ENCODE results near the gene SLC35E4.
"Not testable (repeated sequence)": the region's sequence is repeated elsewhere in the genome, so short reads cannot be mapped to it uniquely, and the experiment has no call there.

SLC35E4 gene

GRCh38 chr22:30655532-30655931 lies 20.0 kb downstream of the SLC35E4 start:
- H3K4me1 Mint-ChIP-seq = peaks cover 4% of the 10 kb centered on the region
- H3K4me3 Mint-ChIP-seq = no peak overlapping the region
- H3K27me3 Mint-ChIP-seq = no peaks in the 10 kb centered on the region
- no peaks in the 10 kb centered on the region for H3K9me3 Mint-ChIP-seq
- peaks cover 32% of the 10 kb centered on the region for H3K36me3 Mint-ChIP-seq
- ATAC-seq = no peak
- H3K27ac Mint-ChIP-seq = no peak overlapping the region

DNA sequence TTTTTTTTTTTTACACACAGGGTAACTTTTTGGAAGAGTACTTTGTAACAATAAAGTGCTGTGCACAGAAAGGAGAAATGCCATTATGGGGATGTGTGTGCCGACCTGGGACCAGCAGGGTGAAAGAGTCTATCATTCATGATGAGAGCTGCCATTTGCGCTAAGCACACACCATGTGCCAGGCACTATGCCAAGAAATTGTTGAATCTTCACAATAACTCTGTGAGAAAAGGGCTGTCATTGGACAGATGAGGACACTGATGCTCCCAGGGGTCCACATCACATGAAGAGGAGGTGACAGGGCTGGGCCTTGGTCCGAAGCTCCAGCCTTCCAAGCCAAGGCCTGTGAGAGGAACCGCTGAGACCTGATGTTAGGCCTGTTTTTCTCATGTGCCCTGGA lies 26.5 kb downstream of the SLC35E4 start:
- Mint-ChIP-seq H3K9me3 (no peaks in the 10 kb centered on the region), H3K36me3 (peaks cover 52% of the 10 kb centered on the region), H3K4me3 (no peak overlapping the region), H3K27ac (no peak overlapping the region), H3K27me3 (no peaks in the 10 kb centered on the region), H3K4me1 (peaks cover 24% of the 10 kb centered on the region)
- no peak for ATAC-seq

DNA sequence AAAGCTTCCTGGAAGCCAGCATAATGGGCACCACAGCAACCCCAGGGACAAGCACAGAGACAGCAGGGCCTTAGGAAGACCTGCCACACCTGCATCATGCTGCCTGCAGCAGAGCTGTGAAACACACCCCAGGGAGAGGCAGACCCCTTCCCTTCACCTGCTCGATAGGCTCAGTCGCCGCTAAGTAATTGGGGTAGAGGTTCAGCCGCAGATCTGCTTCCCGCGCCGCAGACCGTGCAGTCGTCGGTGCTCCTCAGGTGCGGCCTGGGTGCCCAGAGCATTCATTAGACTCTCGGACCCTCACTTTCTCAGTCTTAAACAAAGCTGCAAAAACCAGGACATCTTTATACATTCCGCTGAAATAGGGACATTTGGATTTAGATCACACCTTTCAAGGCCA lies 29.2 kb downstream of the SLC35E4 start:
- H3K36me3 Mint-ChIP-seq = peaks cover 36% of the 10 kb centered on the region
- H3K27ac Mint-ChIP-seq = no peak overlapping the region
- H3K4me1 Mint-ChIP-seq = peaks cover 33% of the 10 kb centered on the region
- no peaks in the 10 kb centered on the region for H3K9me3 Mint-ChIP-seq
- no peaks in the 10 kb centered on the region for H3K27me3 Mint-ChIP-seq
- H3K4me3 Mint-ChIP-seq = no peak overlapping the region
- ATAC-seq = no peak

DNA sequence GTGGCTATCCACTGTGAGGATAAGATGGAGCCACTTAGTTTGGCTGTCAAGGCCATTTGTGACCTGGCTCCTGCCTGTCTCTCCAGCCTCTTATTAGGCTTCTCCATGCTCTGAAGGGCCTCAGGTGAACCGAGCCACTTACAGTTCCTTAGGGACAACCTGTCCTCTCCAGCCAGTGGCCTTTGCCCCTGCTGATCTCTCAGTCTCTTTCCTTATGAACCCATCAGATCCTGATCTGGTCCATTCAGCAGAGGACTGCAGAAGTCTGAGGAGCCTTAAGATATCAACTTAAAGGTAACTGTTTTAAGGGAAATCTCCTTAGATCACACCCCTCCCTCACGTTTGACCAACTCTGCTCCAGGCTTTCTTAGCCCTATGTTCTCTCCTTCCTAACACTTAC lies 29.7 kb downstream of the SLC35E4 start:
- Mint-ChIP-seq H3K9me3 (no peaks in the 10 kb centered on the region), H3K4me1 (peaks cover 33% of the 10 kb centered on the region), H3K27me3 (no peaks in the 10 kb centered on the region), H3K4me3 (no peak overlapping the region), H3K36me3 (peaks cover 31% of the 10 kb centered on the region), H3K27ac (no peak overlapping the region)
- no peak for ATAC-seq

DNA sequence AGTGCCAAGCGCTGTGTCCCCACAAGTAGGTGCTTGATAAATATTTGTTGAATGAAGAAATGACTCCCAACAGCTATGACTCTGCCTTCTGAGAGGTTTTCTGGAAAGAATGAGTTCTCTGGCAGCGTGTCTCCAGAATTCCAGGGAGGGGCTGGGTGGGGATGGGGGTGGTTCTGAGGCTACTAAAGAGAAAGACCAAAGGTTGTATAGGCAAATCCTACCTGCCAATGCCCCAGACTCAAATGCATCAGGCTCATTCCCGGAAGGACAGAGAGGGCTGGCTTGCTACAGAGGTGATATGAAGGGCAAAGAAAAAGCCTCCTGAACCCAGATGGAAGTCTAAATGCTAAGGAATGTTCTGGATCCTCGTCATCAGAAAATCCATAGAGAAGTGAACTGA lies 30.2 kb downstream of the SLC35E4 start:
- Mint-ChIP-seq H3K27me3 (no peaks in the 10 kb centered on the region), H3K9me3 (no peaks in the 10 kb centered on the region), H3K36me3 (peaks cover 28% of the 10 kb centered on the region), H3K4me3 (no peak overlapping the region), H3K27ac (no peak overlapping the region), H3K4me1 (peaks cover 33% of the 10 kb centered on the region)
- ATAC-seq = no peak

GRCh38 chr22:30667107-30667493 lies 31.5 kb downstream of the SLC35E4 start:
- H3K9me3 Mint-ChIP-seq = no peaks in the 10 kb centered on the region
- peaks cover 33% of the 10 kb centered on the region for H3K4me1 Mint-ChIP-seq
- H3K36me3 Mint-ChIP-seq = peaks cover 20% of the 10 kb centered on the region
- H3K27me3 Mint-ChIP-seq = no peaks in the 10 kb centered on the region
- H3K27ac Mint-ChIP-seq = peak overlapping the region; percentile 69
- ATAC-seq = no peak
- H3K4me3 Mint-ChIP-seq = peak overlapping the region; percentile 93

- peak within 1 kb of the TSS; percentile 93 for H3K4me3 Mint-ChIP-seq
- no peaks in the 10 kb centered on the region for H3K27me3 Mint-ChIP-seq
- peak within 1 kb of the TSS; percentile 69 for H3K27ac Mint-ChIP-seq
- H3K36me3 Mint-ChIP-seq = peaks cover 13% of the 10 kb centered on the region
- peak; percentile 96 for ATAC-seq
- no peaks in the 10 kb centered on the region for H3K9me3 Mint-ChIP-seq
- H3K4me1 Mint-ChIP-seq = peaks cover 31% of the 10 kb centered on the region
These were observed 32.2 kb downstream of the SLC35E4 start, which contains the start of gene DUSP18 for GRCh38 chr22:30667494-30668385. Gene DUSP18 (minus strand): TSS chr22:30667875. CDS start chr22:30664003, 3,872 bp downstream.

DNA sequence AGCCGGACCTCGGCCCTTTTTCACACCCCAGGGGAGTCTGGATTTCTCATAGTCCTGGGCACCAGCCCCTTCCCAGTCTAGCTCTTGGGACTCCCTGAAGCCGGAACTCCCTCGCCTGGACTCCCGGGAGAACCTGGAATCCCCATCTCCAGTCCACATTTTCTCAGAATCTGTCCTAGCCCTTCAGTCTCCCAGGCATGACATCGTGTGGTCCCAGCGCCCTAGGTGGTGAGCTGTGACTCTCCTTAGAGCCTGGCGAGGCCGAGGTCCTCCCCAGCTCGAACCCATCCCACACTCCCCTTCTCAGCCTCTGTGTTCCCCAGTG lies 32.8 kb downstream of the SLC35E4 start:
- H3K27ac Mint-ChIP-seq = peak overlapping the region; percentile 69
- H3K27me3 Mint-ChIP-seq = no peaks in the 10 kb centered on the region
- H3K36me3 Mint-ChIP-seq = peaks cover 7% of the 10 kb centered on the region
- peaks cover 27% of the 10 kb centered on the region for H3K4me1 Mint-ChIP-seq
- ATAC-seq = no peak
- H3K4me3 Mint-ChIP-seq = peak overlapping the region; percentile 93
- H3K9me3 Mint-ChIP-seq = no peaks in the 10 kb centered on the region

DNA sequence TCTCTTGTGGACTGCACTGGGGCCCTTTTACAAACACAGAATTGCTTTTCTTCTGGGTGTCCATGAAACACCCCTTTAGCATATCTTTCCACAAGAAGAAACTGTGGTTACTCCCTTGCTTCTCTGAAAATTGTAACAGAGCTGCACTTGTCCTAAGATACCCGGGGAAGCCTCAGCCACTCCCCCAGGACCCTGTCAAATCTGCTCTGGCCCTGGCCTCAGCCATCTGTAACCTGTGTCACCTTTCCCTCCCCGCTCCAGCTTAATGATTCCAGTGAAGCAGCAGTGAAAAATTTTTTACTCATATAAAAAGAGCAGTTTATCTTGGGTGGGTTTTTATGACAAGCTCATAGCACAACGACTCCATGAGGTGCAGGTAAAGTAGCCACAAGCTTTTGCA lies 35.5 kb downstream of the SLC35E4 start:
- Mint-ChIP-seq H3K27me3 (no peaks in the 10 kb centered on the region), H3K27ac (no peak overlapping the region), H3K9me3 (no peaks in the 10 kb centered on the region), H3K4me1 (peaks cover 19% of the 10 kb centered on the region), H3K4me3 (no peak overlapping the region), H3K36me3 (no peaks in the 10 kb centered on the region)
- ATAC-seq = no peak

- no peak for ATAC-seq
- H3K27ac Mint-ChIP-seq = no peak overlapping the region
- no peaks in the 10 kb centered on the region for H3K9me3 Mint-ChIP-seq
- H3K4me3 Mint-ChIP-seq = no peak overlapping the region
- H3K4me1 Mint-ChIP-seq = peaks cover 7% of the 10 kb centered on the region
- no peaks in the 10 kb centered on the region for H3K36me3 Mint-ChIP-seq
- peaks cover 21% of the 10 kb centered on the region for H3K27me3 Mint-ChIP-seq
These were observed 37.6 kb downstream of the SLC35E4 start for GRCh38 chr22:30673136-30673535.

- H3K9me3 Mint-ChIP-seq = no peaks in the 10 kb centered on the region
- no peak overlapping the region for H3K27ac Mint-ChIP-seq
- no peaks in the 10 kb centered on the region for H3K36me3 Mint-ChIP-seq
- peaks cover 30% of the 10 kb centered on the region for H3K27me3 Mint-ChIP-seq
- no peaks in the 10 kb centered on the region for H3K4me1 Mint-ChIP-seq
- H3K4me3 Mint-ChIP-seq = no peak overlapping the region
- no peak for ATAC-seq
These were observed 38.9 kb downstream of the SLC35E4 start for GRCh38 chr22:30674482-30674881.

GRCh38 chr22:30675436-30675835 lies 39.9 kb downstream of the SLC35E4 start:
- Mint-ChIP-seq H3K4me3 (no peak overlapping the region), H3K36me3 (no peaks in the 10 kb centered on the region), H3K27me3 (peaks cover 40% of the 10 kb centered on the region), H3K27ac (no peak overlapping the region), H3K9me3 (no peaks in the 10 kb centered on the region), H3K4me1 (no peaks in the 10 kb centered on the region)
- ATAC-seq = no peak

GRCh38 chr22:30676565-30676964 lies 41.0 kb downstream of the SLC35E4 start:
- H3K27ac Mint-ChIP-seq, H3K4me1 Mint-ChIP-seq, ATAC-seq, H3K9me3 Mint-ChIP-seq, H3K36me3 Mint-ChIP-seq, H3K4me3 Mint-ChIP-seq: not testable (repeated sequence)
- peaks cover 40% of the 10 kb centered on the region for H3K27me3 Mint-ChIP-seq

DNA sequence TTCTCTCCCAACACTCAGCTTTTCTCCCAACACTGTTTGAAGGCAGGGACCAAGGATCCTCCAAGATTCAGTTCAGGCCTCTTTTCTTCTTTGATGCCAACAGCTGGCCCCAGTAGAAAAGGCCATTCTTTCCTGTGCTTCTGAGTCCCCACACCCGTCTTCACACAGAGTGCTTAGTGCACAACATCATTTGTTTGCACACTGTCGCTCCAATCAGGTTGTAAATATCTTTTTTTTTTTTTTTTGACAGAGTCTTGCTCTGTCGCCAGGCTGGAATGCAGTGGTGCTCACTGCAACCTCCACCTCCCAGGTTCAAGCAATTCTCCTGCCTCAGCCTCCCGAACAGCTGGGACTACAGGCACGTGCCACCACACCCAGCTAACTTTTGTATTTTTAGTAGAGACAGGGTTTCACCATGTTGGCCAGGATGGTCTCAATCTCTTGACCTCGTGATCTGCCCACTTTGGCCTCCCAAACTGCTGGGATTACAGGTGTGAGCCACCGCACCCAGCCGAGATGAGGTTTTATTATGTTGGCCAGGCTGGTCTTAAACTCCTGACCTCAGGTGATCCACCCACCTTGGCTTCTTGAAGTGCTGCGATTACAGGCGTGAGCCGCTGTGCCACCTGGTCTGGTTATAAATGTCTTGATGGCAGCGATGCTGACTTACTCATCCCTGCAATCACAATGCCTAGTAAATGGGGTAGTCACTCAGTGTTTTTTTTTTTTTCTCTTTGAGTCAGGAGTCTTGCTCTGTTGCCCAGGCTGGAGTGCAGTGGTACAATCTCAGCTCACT lies 44.5 kb downstream of the SLC35E4 start:
- not testable (repeated sequence) for H3K4me3 Mint-ChIP-seq, H3K36me3 Mint-ChIP-seq, H3K4me1 Mint-ChIP-seq, H3K9me3 Mint-ChIP-seq, H3K27ac Mint-ChIP-seq, ATAC-seq
- peaks cover 52% of the 10 kb centered on the region for H3K27me3 Mint-ChIP-seq

DNA sequence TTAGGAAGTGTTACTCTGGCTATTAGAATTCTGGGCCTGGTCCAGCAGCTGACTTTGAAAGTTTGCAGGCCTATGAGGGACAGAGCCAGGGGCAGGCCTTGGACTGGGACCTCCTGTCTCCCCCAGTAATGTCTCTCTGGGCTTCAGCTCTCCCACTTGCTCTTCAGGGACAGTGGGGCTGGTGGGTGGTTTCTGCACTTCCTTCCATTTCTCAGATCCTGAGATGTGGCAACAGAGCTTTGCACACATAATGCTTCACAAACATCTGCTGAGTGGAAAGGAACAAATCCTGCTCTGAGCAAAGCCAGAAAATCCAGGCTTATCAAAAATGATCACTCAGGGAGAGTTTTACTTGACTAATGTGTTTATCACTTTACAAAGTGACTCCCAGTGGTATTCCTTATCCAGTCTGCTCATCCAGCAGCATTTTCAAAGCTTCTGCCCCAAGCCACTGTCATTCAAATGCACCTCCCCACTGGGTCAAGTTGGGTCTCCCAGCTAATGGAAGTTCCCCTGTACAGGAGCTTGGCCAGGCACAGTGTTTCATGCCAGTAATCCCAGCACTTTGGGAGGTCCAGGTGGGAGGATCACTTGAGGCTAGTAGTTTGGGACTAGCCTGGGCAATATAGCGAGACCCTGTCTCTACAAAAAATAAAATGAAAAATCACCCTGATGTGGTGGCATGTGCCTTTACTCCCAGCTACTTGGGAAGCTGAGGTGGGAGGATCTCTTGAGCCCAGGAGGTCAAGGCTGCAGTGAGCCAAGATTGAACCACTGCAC lies 45.6 kb downstream of the SLC35E4 start:
- no peak overlapping the region for H3K27ac Mint-ChIP-seq
- H3K9me3 Mint-ChIP-seq = no peaks in the 10 kb centered on the region
- no peak overlapping the region for H3K4me3 Mint-ChIP-seq
- no peaks in the 10 kb centered on the region for H3K36me3 Mint-ChIP-seq
- H3K4me1 Mint-ChIP-seq = no peaks in the 10 kb centered on the region
- ATAC-seq = no peak
- H3K27me3 Mint-ChIP-seq = peaks cover 51% of the 10 kb centered on the region
